ENCODE data around the gene CFAP58.

CFAP58 gene

GRCh38 chr10:104353325-104354048 lies at the start of gene CFAP58:
CFAP58 (plus strand) TSS chr10:104353833; CDS start chr10:104353898, 65 bp downstream.
- DNase-seq (ENCODE audit: low read depth), result no peak

GRCh38 chr10:104304356-104304745 lies 49.3 kb upstream of the CFAP58 start:
- DNase-seq (ENCODE audit: low read depth), result no peak

- no peak for DNase-seq (ENCODE audit: low read depth)
Observed at GRCh38 chr10:104304927-104305326, 48.7 kb upstream of the CFAP58 start.

GRCh38 chr10:104306897-104307296 lies 46.7 kb upstream of the CFAP58 start:
- DNase-seq (ENCODE audit: low read depth), result no peak

- DNase-seq (ENCODE audit: low read depth), result no peak
Observed at GRCh38 chr10:104307576-104308438, 45.8 kb upstream of the CFAP58 start.

DNA sequence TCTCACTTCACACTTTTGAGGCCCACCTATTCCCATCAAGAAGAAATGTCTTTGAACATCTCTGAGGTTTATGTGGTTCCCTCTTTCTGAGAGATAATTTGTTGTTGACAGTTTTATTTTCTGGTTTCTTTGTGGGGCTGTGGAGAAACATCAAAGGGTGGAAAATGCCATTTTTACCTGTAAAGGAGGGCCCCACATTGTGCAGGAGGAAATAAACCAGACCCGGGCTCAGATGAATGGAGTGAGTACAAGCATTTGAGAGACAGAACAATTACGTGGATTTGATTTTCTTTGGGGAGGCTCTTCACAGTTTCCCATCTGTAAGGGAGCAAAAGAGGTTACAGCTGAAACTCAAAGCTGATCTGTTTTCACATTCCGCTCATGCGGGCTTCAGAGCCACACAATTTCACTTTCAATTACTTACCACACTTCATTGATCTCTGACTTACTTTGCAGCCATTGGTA lies 45.2 kb upstream of the CFAP58 start:
- no peak for DNase-seq (ENCODE audit: low read depth)

GRCh38 chr10:104309980-104310978 lies 43.4 kb upstream of the CFAP58 start:
- DNase-seq (ENCODE audit: low read depth), result peak; percentile 82

DNA sequence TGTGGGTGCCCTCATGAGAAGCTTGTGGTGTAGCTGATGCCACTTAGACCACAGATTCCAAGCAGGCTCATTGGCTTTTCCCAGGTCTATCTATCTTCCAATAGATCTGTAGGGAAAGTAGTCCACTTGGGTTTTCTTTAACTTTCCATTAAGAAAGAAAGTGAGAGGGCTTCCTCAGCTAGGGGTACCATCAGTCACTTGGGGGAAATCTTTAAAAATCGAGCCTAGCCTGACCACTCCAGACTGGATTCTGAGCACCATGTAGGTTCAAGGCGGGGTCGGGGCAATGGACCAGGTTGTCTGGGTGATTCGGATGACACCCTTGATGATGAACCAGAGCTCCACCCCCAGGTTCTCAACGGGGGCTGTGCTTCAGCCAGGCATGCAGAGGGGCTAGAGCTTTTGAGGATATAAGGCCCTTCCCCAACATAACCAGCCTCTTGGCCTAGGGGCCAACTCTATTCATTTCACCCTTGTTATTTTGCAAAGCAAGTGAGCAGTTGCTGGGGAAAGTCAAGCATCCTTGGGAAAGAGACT lies 42.4 kb upstream of the CFAP58 start:
- DNase-seq (ENCODE audit: low read depth), result no peak

GRCh38 chr10:104314591-104315485 lies 38.8 kb upstream of the CFAP58 start:
- DNase-seq (ENCODE audit: low read depth), result no peak

- no peak for DNase-seq (ENCODE audit: low read depth)
Observed at GRCh38 chr10:104315486-104315921, 38.1 kb upstream of the CFAP58 start.

DNA sequence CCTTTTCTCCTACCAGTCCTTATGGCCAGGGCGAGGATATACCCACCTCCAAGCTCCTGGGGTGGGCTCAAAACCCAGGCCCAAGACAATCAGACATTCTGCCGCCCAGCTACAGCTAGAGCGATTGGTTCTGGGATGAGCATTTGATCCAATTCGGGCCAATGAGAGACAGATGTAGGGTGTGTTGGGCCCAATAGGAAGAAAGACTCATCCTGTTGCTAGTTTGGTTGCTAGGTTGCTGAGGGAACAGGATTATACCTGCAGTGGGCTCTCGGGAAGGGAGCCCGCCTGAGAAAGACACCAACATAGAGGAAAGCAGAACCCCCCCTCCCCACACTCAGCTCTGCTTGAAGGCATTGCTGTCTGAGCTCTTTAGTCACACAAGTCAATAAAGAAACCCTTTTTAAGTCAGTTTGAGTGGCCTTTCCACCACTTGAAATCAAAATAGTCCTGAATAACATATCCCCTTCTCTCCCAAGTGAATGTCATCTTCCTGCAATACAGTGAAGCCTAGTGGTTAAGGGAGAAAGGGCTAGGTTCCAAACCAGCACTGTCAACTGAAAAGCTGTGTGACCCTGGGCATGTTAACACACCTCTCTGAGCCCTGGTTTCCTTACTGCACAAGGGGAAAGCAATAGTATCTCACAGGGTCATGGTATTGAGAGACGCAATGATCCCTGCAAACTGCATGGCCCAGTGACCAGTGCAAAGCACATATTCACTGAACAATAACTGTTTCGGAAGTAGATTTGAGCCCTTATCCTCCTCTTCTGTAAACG lies 37.1 kb upstream of the CFAP58 start:
- no peak for DNase-seq (ENCODE audit: low read depth)

- DNase-seq (ENCODE audit: low read depth), result peak; percentile 50
Observed at GRCh38 chr10:104317269-104317710, 36.3 kb upstream of the CFAP58 start.

DNA sequence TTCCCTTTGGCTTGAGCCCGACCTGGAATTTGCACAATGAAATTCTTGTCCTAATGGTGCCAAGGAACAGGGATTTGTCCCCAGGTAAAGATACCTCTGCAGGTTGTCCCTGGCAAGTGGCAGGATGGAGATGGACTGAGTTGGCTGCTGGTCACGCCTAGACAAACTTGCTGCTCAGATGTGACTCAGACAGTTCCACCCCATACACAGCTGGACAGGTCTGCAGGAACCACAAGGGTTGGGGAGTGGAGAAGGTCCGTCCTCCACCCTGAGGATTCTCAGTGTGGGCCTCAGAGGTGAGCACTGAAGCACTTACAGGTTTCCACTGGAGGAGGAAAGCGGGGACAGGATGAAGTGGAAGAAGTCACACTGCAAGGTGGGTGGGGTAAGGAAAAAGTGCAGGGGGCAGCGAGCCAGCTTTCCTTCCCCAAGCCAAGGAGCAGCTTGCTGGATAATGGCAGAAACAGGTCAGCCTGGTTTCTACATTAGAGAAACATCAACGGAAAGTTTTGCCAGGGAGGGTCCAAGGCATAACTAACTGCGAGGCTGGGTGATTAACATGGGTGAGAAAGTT lies 35.8 kb upstream of the CFAP58 start:
- DNase-seq (ENCODE audit: low read depth), result no peak

GRCh38 chr10:104318326-104318725 lies 35.3 kb upstream of the CFAP58 start:
- DNase-seq (ENCODE audit: low read depth), result no peak

DNA sequence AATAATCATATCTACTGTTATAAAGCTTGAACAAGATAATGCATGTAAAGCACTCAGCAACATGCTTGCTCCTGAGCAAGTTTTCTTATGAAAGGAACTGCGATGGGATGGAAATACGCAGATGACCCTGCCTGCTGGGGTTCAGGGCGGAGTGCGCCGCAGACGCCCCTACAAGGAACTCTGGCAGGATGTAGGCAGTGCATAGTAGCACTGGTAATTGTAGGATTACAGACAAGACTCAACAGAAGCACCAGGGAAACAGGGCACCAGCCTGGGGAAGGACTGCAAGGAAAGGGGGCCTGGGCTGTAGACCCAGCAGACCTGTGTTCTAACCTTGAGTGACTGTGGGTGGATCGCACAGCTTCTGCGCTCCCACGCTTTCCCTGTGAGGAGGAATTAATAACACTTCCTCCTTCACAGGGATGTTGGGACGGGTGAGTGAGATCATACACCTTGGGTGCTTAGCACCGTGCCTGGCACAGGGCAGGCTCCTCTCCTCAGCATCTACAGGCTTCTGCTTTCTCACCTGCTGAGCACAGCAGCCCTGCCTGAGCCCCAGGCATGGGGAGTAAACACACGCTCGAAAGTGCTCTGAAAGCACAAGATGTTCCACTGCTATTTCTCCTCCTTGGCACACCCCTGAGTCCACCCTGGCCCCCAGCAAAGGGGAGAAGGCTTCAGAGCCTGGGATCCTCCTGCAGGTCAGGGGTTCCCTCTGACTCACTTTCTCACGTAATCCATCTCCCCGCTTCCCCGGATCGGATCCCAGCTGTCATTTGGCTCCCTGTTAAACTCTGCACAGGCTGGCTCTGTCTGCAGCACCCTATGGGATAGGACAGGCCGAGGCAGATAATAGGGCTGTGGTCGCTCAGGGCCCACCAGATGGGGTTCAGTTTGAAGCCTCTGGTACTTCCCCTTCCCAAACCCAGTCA lies 34.6 kb upstream of the CFAP58 start:
- DNase-seq (ENCODE audit: low read depth), result no peak

DNA sequence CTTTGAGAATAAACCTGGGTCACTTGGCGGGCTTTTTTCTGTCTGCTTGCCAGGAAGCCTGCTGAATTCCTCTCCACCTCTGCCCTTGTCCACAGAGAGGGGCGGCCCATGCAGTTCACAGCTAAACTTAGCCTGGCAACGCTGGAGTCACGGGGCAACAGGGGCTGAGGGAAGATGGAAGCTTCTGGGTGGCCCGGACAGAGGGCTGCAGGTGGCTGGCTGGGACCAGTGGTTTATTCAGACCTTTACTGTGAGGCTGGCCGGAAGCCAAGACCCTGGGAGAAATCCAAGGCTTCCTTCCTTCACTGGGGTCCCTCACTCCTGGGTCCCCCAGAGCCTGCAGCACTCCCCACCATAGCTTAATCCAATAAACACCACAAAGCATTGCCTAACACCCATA lies 32.4 kb upstream of the CFAP58 start:
- no peak for DNase-seq (ENCODE audit: low read depth)

DNA sequence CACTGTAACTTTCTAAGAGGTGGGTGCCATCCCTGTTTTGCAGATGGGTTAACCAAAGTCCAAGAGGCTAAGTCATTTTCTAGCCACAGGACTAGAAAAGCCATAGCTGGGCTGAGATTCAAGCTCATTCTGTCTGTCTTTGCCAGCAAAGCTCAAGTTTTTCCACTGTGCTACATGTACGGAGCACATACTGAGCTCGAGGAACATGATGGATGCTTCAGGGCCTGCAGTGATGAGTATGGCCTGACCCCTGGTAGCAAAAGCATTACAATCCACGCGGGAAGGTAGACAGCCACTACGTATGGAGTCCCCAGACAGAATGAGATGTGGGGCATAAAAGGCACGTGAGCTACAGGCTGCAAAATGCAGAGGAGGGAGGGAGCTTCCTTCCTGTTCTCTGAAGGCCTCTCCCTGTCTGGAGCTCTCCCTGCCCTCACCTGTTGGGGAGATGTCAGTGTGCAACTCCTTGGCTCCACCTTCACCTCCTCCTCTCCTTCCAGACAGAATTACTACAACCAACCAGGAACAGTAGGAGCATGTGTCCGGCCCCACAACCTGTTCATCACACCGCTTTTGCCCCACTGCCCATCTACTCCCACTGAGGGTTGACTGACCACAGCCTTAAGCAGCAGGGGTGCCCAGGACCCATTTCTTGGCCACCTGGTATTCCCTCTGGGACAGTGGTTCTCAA lies 31.8 kb upstream of the CFAP58 start:
- DNase-seq (ENCODE audit: low read depth), result no peak

DNA sequence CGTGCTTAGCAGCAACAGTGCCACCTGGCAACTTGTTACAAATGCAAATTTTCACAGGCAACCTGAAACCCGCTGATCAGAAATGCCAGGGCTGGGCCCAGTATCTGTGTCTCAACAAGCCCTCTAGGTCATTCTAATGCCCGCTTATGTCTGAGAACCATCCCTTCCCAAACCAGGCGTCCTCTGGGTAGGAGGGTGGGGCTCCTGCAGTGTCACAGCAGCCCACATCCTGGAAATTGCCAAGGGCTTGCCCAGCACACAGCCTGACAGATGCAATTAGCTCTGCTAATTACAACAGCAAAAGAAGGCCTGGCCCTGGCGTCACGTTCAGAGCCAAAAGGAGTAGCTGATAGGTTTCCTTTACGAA lies 31.2 kb upstream of the CFAP58 start:
- DNase-seq (ENCODE audit: low read depth), result no peak

Data from GM04503 (cell line).